Pancreas (tissue), 10 donors: ENCODE data around the gene NANOS1. TPM values are rescaled to one million over a fixed set of nuclear protein-coding genes. Genes with fewer than 3 reads are reported as not detected.

Experiments
- ATAC-seq, 4 donors: fragments of 200-7000 bp; cut with Tn5 transposase; one replicate each; pipeline versions ENCODE4 v1.8.0 to v1.9.1; 2020; ENCODE audit warnings: mild to moderate bottlenecking in 4 of 4, moderate library complexity in 4 of 4
- DNase-seq, 6 donors: peaks; one replicate each; pipeline ENCODE4 v3.0.0-alpha.2; 2020
- FAIRE-seq: peaks from 2 replicates; lab custom pipeline; 2012; peaks lifted over from hg19 to GRCh38; lab: Jason Lieb, UNC
- H3K27ac ChIP-seq, 4 donors: fragments of 200-600 bp; sonication (generic); 1 replicate in 3 of 4; 2 replicates in 1 of 4; pipeline versions ENCODE4 v1.5.0 to v1.8.0; 2020
- H3K27me3 ChIP-seq, 4 donors: fragments of 200-600 bp; one replicate each; pipeline ENCODE4 v1.8.0; 2021
- H3K36me3 ChIP-seq, 3 donors: fragments of 200-600 bp; sonication (generic) in 1 of 3; one replicate each; pipeline versions ENCODE4 v1.5.0 to v1.8.0; 2020 to 2021
- H3K4me1 ChIP-seq, 3 donors: fragments of 200-600 bp; one replicate each; pipeline ENCODE4 v1.8.0; 2021
- H3K4me3 ChIP-seq, 4 donors: fragments of 200-600 bp; sonication (generic) in 2 of 4; one replicate each; pipeline versions ENCODE4 v1.5.0 to v1.8.0; 2020 to 2021
- H3K9me3 ChIP-seq, 4 donors: fragments of 200-600 bp; one replicate each; pipeline ENCODE4 v1.8.0; 2021
- CTCF ChIP-seq, 4 donors: fragments of 200-600 bp; sonication (generic) in 3 of 4; IDR thresholded peaks; one replicate each; pipeline versions ENCODE4 v1.5.0 to v1.8.0; 2021; ENCODE audit warnings: antibody characterized with exemption in 4 of 4
- WGBS, 2 donors: extraction: QIAGEN DNeasy Blood & Tissue Kit; methylation state at CpG; one replicate each; pipeline ENCODE4 v1.1.7; 2013; 5-methylcytosine and 5-hydroxymethylcytosine counted together
- intact Hi-C, 3 donors: fragments of 100-400 bp; cut with DNase I; formaldehyde crosslinking; loops; one replicate each; pipeline versions ENCODE4 v1.11.1 to v1.14.2; 2022
- polyA plus RNA-seq, 2 donors: library from polyadenylated mRNA; stranded (reverse); fragments of 200-250 nt; gene quantifications; one replicate each; pipeline ENCODE4 v1.2.3, GENCODE V29; 2013
- total RNA-seq, 6 donors: library from RNA; stranded (reverse); fragmentation: NEBNext Ultra II Directional in 4 of 6; extraction: Animal tissue kit (Norgen Biotek cat#: 25700) in 4 of 6; gene quantifications; one replicate each; pipeline versions ENCODE4 v1.2.1 to v1.2.4, GENCODE V29; 2021 to 2023
- donor health status: healthy with polysubstance abuse.
- donor health status: DM: no; HTN: no; CAD: no; lungs with moderate emphysema.
- donor health status: DM: no; HTN: no; CAD: no.
- donor health status: control.
- donor health status: control.
- donor health status: Bipolar disorder and iron deficiency.
- donor health status: DM: yes; HTN: yes; CAD: no.
- donor health status: DM: no; HTN: no; CAD: no.
- donor health status: DM: no; HTN: no; CAD: no.
- donor health status: DM: yes; HTN: yes; CAD: no.

NANOS1 gene
- total and polyA plus RNA-seq, 8 donors = 0.47 to 7.7 (median 1.5) TPM

- no peak for TF ChIP-seq CTCF (IDR thresholded peaks at IDR 0.05)
- Histone ChIP-seq H3K27me3 (no peaks in the 10 kb centered on the region), H3K4me1 (no peaks in the 10 kb centered on the region), H3K36me3 (no peaks in the 10 kb centered on the region), H3K27ac (no peak overlapping the region), H3K9me3 (no peaks in the 10 kb centered on the region), H3K4me3 (no peak overlapping the region)
- ATAC-seq (no peak), DNase-seq (no peak), FAIRE-seq (no peak)
- intact Hi-C loops = no loop called here
- 93 to 95% methylated on average over 4 of the region's 4 CpGs for WGBS, 2 donors
Measured at GRCh38 chr10:118982366-118982765, 47.1 kb upstream of the NANOS1 start.

- H3K36me3 ChIP-seq = no peaks in the 10 kb centered on the region
- no peak for ATAC-seq
- no peak overlapping the region for H3K4me3 ChIP-seq
- 75 to 80% methylated on average over 1 of the region's 1 CpG for WGBS, 2 donors
- FAIRE-seq = no peak
- TF ChIP-seq CTCF (IDR thresholded peaks at IDR 0.05) = no peak
- H3K4me1 ChIP-seq = no peaks in the 10 kb centered on the region
- H3K27ac ChIP-seq = no peak overlapping the region
- H3K9me3 ChIP-seq = no peaks in the 10 kb centered on the region
- no peak for DNase-seq
- no peaks in the 10 kb centered on the region for H3K27me3 ChIP-seq
- intact Hi-C loops = no loop called here
Measured at GRCh38 chr10:118983263-118983662, 46.3 kb upstream of the NANOS1 start.

- no peaks in the 10 kb centered on the region for H3K27me3 ChIP-seq
- TF ChIP-seq CTCF (IDR thresholded peaks at IDR 0.05) = no peak
- no peak overlapping the region for H3K27ac ChIP-seq
- ATAC-seq (no peak), DNase-seq (no peak), FAIRE-seq (no peak)
- 77 to 83% methylated on average over 2 of the region's 2 CpGs for WGBS, 2 donors
- no peaks in the 10 kb centered on the region for H3K36me3 ChIP-seq
- intact Hi-C loops = no loop called here
- no peak overlapping the region for H3K4me3 ChIP-seq
- H3K4me1 ChIP-seq = no peaks in the 10 kb centered on the region
- no peaks in the 10 kb centered on the region for H3K9me3 ChIP-seq
Measured at GRCh38 chr10:118985576-118985975, 43.9 kb upstream of the NANOS1 start.

- FAIRE-seq (no peak), DNase-seq (no peak), ATAC-seq (no peak)
- Histone ChIP-seq H3K4me1 (no peaks in the 10 kb centered on the region), H3K36me3 (no peaks in the 10 kb centered on the region), H3K27ac (no peak overlapping the region), H3K9me3 (no peaks in the 10 kb centered on the region), H3K4me3 (no peak overlapping the region), H3K27me3 (no peaks in the 10 kb centered on the region)
- no peak for TF ChIP-seq CTCF (IDR thresholded peaks at IDR 0.05)
- 68 to 72% methylated on average over 7 of the region's 7 CpGs for WGBS, 2 donors
- intact Hi-C loops = no loop called here
Measured at GRCh38 chr10:118986815-118987790, 42.4 kb upstream of the NANOS1 start.

- Histone ChIP-seq H3K9me3 (no peaks in the 10 kb centered on the region), H3K4me3 (no peak overlapping the region), H3K27me3 (no peaks in the 10 kb centered on the region), H3K27ac (no peak overlapping the region), H3K36me3 (no peaks in the 10 kb centered on the region), H3K4me1 (no peaks in the 10 kb centered on the region)
- FAIRE-seq (no peak), DNase-seq (no peak), ATAC-seq (no peak)
- no peak for TF ChIP-seq CTCF (IDR thresholded peaks at IDR 0.05)
- intact Hi-C loops = no loop called here
- WGBS, 2 donors = 67 to 76% methylated on average over 1 of the region's 1 CpG
Measured at GRCh38 chr10:118990326-118990725, 39.2 kb upstream of the NANOS1 start.
